ENCODE data around the gene MRPL55.

The MRPL55 gene

GRCh38 chr1:228063251-228064191 is 45.6 kb downstream of the MRPL55 start:
- H3K4me3 ChIP-seq (replicated peaks; ENCODE audit: insufficient read depth, low read length): no peak overlapping the region
- H3K27me3 ChIP-seq (ENCODE audit: insufficient read depth, poor library complexity, severe bottlenecking): peaks cover 29% of the 10 kb centered on the region
- no peak overlapping the region for H3K27ac ChIP-seq (replicated peaks)
- no peak for DNase-seq (ENCODE audit: low read depth in 1 of 2, low spot score in 1 of 2)
- no peak for TF ChIP-seq GABPA (IDR thresholded peaks at IDR 0.05; ENCODE audit: low read depth)
- no peak for TF ChIP-seq REST (IDR thresholded peaks at IDR 0.05; ENCODE audit: insufficient replicate concordance, low read depth)

- peaks cover 32% of the 10 kb centered on the region for H3K27me3 ChIP-seq (ENCODE audit: insufficient read depth, poor library complexity, severe bottlenecking)
- H3K4me3 ChIP-seq (replicated peaks; ENCODE audit: insufficient read depth, low read length): no peak overlapping the region
- DNase-seq (ENCODE audit: low read depth in 1 of 2, low spot score in 1 of 2): no peak
- H3K27ac ChIP-seq (replicated peaks): no peak overlapping the region
- TF ChIP-seq POLR2AphosphoS5 (IDR thresholded peaks at IDR 0.05; ENCODE audit: low read depth) (no peak), REST (IDR thresholded peaks at IDR 0.05; ENCODE audit: insufficient replicate concordance, low read depth) (no peak), CTCF (IDR thresholded peaks at IDR 0.05; ENCODE audit: insufficient read depth, low read length) (no peak), GABPA (IDR thresholded peaks at IDR 0.05; ENCODE audit: low read depth) (no peak), SPI1 (IDR thresholded peaks at IDR 0.05; ENCODE audit: borderline replicate concordance, low read depth) (no peak)
These were observed 46.3 kb downstream of the MRPL55 start for GRCh38 chr1:228062812-228063211.

- DNase-seq (ENCODE audit: low read depth in 1 of 2, low spot score in 1 of 2): no peak
- H3K27me3 ChIP-seq (ENCODE audit: insufficient read depth, poor library complexity, severe bottlenecking): peaks cover 35% of the 10 kb centered on the region
- no peak for TF ChIP-seq REST (IDR thresholded peaks at IDR 0.05; ENCODE audit: insufficient replicate concordance, low read depth)
- H3K4me3 ChIP-seq (replicated peaks; ENCODE audit: insufficient read depth, low read length): no peak overlapping the region
- no peak overlapping the region for H3K27ac ChIP-seq (replicated peaks)
These were observed 46.9 kb downstream of the MRPL55 start for GRCh38 chr1:228062085-228062791.
